K562 (cell line): ENCODE data around the gene PLCB4. TPM values are rescaled to one million over a fixed set of nuclear protein-coding genes. Genes with fewer than 3 reads are reported as not detected.

Experiments used
- ATAC-seq: fragments of 200-7000 bp; cut with Tn5 transposase; 3 replicates; pipeline ENCODE4 v1.9.1; 2020; ENCODE audit warnings: moderate library complexity
- BruUV-seq: library from RNA; stranded (reverse); fragments of 400-500 nt; replicated peaks from 2 replicates; lab custom pipeline; 2021; lab: Mats Ljungman, UMichigan
- CTCF ChIA-PET: fragments of 300-600 bp; formaldehyde crosslinking; extraction: SDS; loops from one replicate; lab custom pipeline; 2021; ENCODE audit warnings: low intra/inter-chr PET ratio; lab: Yijun Ruan, JAX
- POLR2A ChIA-PET: fragments of 300-600, 350-650 bp; sonication (Branson Sonifier 250); formaldehyde crosslinking; extraction: SDS; loops from one replicate; lab custom pipeline; 2021; ENCODE audit warnings: antibody characterized with exemption, inconsistent platforms; lab: Yijun Ruan, JAX
- DNase-seq, 4 experiments: peaks; one replicate each; pipeline versions ENCODE4 v3.0.0 to v3.0.0-alpha.2; 2011 to 2018; ENCODE audit warnings: low spot score in 3 of 4, mixed read lengths in 3 of 4; ENCODE audit errors: extremely low read depth in 1 of 4
- FAIRE-seq: peaks from 2 replicates; lab custom pipeline; 2011; peaks lifted over from hg19 to GRCh38; lab: Jason Lieb, UNC
- H2AFZ ChIP-seq: 2 replicates; pipeline ENCODE4 v1.6.0; 2011; ENCODE audit warnings: low read depth, low read length, control low read depth, inconsistent platforms
- H3K27ac ChIP-seq: fragments of 200-600 bp; 3 replicates; pipeline ENCODE4 v1.8.0; 2011; ENCODE audit warnings: low read depth, mild to moderate bottlenecking, control low read depth, inconsistent platforms, low read length, moderate library complexity, mixed read lengths; ENCODE audit errors: extremely low read depth
- H3K27me3 ChIP-seq, 2 experiments: fragments of 300-600 bp in 1 of 2; 2 replicates in 1 of 2; 3 replicates in 1 of 2; pipeline versions ENCODE4 v1.6.0 to v1.8.0; 2011; ENCODE audit warnings: inconsistent platforms in 2 of 2, low read length in 2 of 2, mild to moderate bottlenecking in 1 of 2, mixed read lengths in 1 of 2, moderate library complexity in 1 of 2; ENCODE audit not compliant: control insufficient read depth in 2 of 2, insufficient read depth in 2 of 2
- H3K36me3 ChIP-seq: fragments of 300-600 bp; 3 replicates; pipeline ENCODE4 v1.8.0; 2011; ENCODE audit warnings: mild to moderate bottlenecking, low read length, inconsistent platforms; ENCODE audit not compliant: control insufficient read depth, insufficient read depth
- H3K4me1 ChIP-seq, 2 experiments: fragments of 200-600 bp in 1 of 2; replicated peaks in 1 of 2; 2 replicates in 1 of 2; 3 replicates in 1 of 2; pipeline versions ENCODE4 v1.5.1 to v1.8.0; 2011; ENCODE audit warnings: inconsistent platforms in 2 of 2, low read length in 2 of 2, mild to moderate bottlenecking in 1 of 2, mixed read lengths in 1 of 2, moderate library complexity in 1 of 2; ENCODE audit not compliant: control insufficient read depth in 2 of 2, insufficient read depth in 2 of 2
- H3K4me2 ChIP-seq: 2 replicates; pipeline ENCODE4 v1.6.1; 2011; ENCODE audit warnings: low read length, control low read depth, inconsistent platforms, mixed read lengths; ENCODE audit not compliant: insufficient read depth
- H3K4me3 ChIP-seq: fragments of 200-600 bp; sonication (generic), shearing (Covaris generic); 2 replicates; pipeline ENCODE4 v1.5.1; 2016; ENCODE audit warnings: control low read depth, inconsistent platforms
- H3K79me2 ChIP-seq: fragments of 200-600 bp; 3 replicates; pipeline ENCODE4 v1.8.0; 2011; ENCODE audit warnings: low read length, inconsistent platforms; ENCODE audit not compliant: control insufficient read depth, insufficient read depth
- H3K9ac ChIP-seq, 2 experiments: 2 replicates each; pipeline versions ENCODE4 v1.6.0 to v1.6.1; 2011; ENCODE audit warnings: low read depth in 2 of 2, low read length in 2 of 2, control low read depth in 1 of 2, inconsistent platforms in 1 of 2, mild to moderate bottlenecking in 1 of 2, mixed read lengths in 1 of 2; ENCODE audit not compliant: insufficient read depth in 1 of 2
- H3K9me1 ChIP-seq: one replicate; pipeline ENCODE4 v1.6.0; 2011; ENCODE audit warnings: inconsistent platforms, mild to moderate bottlenecking, low read length, moderate library complexity; ENCODE audit not compliant: control insufficient read depth, insufficient read depth
- H3K9me3 ChIP-seq: replicated peaks from 2 replicates; pipeline ENCODE4 v1.5.1; 2011; ENCODE audit warnings: low read depth, low read length, inconsistent platforms; ENCODE audit not compliant: control insufficient read depth, insufficient read depth
- H4K20me1 ChIP-seq: replicated peaks from 2 replicates; pipeline ENCODE4 v1.6.1; 2011; ENCODE audit warnings: low read length, inconsistent platforms, mixed read lengths; ENCODE audit not compliant: control insufficient read depth, insufficient read depth
- CEBPB ChIP-seq: fragments of 450-650 bp; IDR thresholded peaks from 2 replicates; pipeline ENCODE4 v1.6.1; 2016; ENCODE audit warnings: missing genetic modification characterization, missing compliant biosample characterization
- LEF1 ChIP-seq: fragments of 450-650 bp; IDR thresholded peaks from 2 replicates; pipeline ENCODE4 v1.6.1; 2016; ENCODE audit warnings: mild to moderate bottlenecking
- NFIX ChIP-seq: fragments of 250-450 bp; sonication (Bioruptor Pico); IDR thresholded peaks from 2 replicates; pipeline ENCODE4 v1.4.0; 2020; ENCODE audit warnings: low read depth, mild to moderate bottlenecking, moderate library complexity
- WGBS: fragments of 100-300 bp; shearing (Covaris generic); methylation state at CpG from one replicate; pipeline ENCODE4 v1.1.6; 2016; ENCODE audit warnings: low coverage, mixed read lengths; ENCODE audit not compliant: insufficient coverage; ENCODE audit errors: missing lambda C conversion rate; 5-methylcytosine and 5-hydroxymethylcytosine counted together
- in situ Hi-C: fragments of 300-500 bp; cut with MboI; formaldehyde crosslinking; loops from 4 replicates; pipeline ENCODE4 v1.15.0; 2018; ENCODE audit warnings: inconsistent platforms, mixed read lengths
- intact Hi-C: fragments of 100-400 bp; cut with micrococcal nuclease; formaldehyde crosslinking; loops from 2 replicates; pipeline ENCODE4 v1.14.2; 2022
- polyA plus RNA-seq, 8 experiments: library from polyadenylated mRNA; depleted of rRNA in 4 of 8; stranded (reverse) in 5 of 8; unstranded in 3 of 8; fragments of >200 nt; fragmentation: Nextera tagmentation in 2 of 8; fragmentation: Illumina TruSeq in 1 of 8; extraction: Ambion mirVana in 2 of 8; extraction: Trizol in 1 of 8; gene quantifications; 2 replicates each; pipeline versions ENCODE4 v1.2.1 to v1.2.3, GENCODE V29; 2011 to 2014; ENCODE audit warnings: inconsistent platforms in 1 of 8, missing spikeins in 1 of 8
- total RNA-seq, 7 experiments: library from RNA; depleted of rRNA in 6 of 7; stranded (reverse); fragments of >200 nt in 6 of 7; fragmentation: Illumina TruSeq in 2 of 7; extraction: Trizol in 2 of 7; gene quantifications; 2 replicates each; pipeline versions ENCODE4 v1.2.1 to v1.2.3, GENCODE V29; 2011 to 2021; ENCODE audit warnings: low replicate concordance in 1 of 7

The PLCB4 gene
- total and polyA plus RNA-seq, 9 of the 15 experiments (the other 6 are each of a cell fraction or from before 2014, with no cell fraction given) = 0.20 to 2.9 (median 0.52) TPM

GRCh38 chr20:9212735-9213134 is 143.8 kb downstream of the PLCB4 start:
- H3K27me3 ChIP-seq = no peaks in the 10 kb centered on the region
- H3K4me2 ChIP-seq = no peak overlapping the region
- in situ Hi-C loops = no loop called here
- no peak overlapping the region for H2AFZ ChIP-seq
- POLR2A ChIA-PET = no interaction called here
- no peaks in the 10 kb centered on the region for H3K9me3 ChIP-seq
- DNase-seq (no peak), ATAC-seq (no peak), FAIRE-seq (no peak)
- no peaks in the 10 kb centered on the region for H3K9me1 ChIP-seq
- BruUV-seq = no TSS peak
- H4K20me1 ChIP-seq = no peaks in the 10 kb centered on the region
- no peaks in the 10 kb centered on the region for H3K36me3 ChIP-seq
- WGBS = 26% methylated on average over 2 of the region's 2 CpGs
- CTCF ChIA-PET = no interaction called here
- no peaks in the 10 kb centered on the region for H3K79me2 ChIP-seq
- H3K4me1 ChIP-seq = peaks cover 0 to 3% of the 10 kb centered on the region in 2 experiments; a peak in 3 of 5 replicates
- H3K27ac ChIP-seq = no peak overlapping the region
- H3K4me3 ChIP-seq = no peak overlapping the region
- intact Hi-C loops = no loop called here
- H3K9ac ChIP-seq = no peak overlapping the region
- TF ChIP-seq NFIX (CRISPR knock-in tag) = no peak

DNA sequence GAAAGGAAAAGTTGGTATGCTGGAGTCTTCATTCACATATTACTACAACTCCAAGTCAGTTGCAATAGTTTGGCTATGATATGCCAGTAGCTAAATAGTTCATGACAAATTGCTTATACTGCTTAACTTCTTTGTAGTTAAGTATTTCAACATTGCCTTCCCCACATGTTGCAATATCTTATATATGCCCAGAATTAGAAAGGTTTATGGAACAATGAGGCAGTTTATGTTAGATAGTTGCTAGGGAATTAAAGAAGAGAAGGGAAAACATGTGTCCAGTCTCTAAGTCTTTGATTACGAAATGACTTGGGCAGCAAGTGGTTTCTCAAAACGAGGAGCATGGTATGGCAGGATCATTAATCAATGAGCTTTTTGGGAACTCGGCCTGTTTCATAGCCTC is 145.8 kb downstream of the PLCB4 start:
- Histone ChIP-seq H4K20me1 (no peaks in the 10 kb centered on the region), H3K4me1 (peaks cover 0 to 3% of the 10 kb centered on the region in 2 experiments; a peak in 3 of 5 replicates), H3K9ac (no peak overlapping the region)
- 29% methylated on average over 3 of the region's 3 CpGs for WGBS
- peak; percentile 39; the same call in 1 of the 2 replicates for TF ChIP-seq CEBPB (tag)
- no peak for TF ChIP-seq LEF1
- TF ChIP-seq, all 486 proteins: peak for 1
- Histone ChIP-seq H2AFZ (no peak overlapping the region), H3K4me2 (no peak overlapping the region), H3K27me3 (no peaks in the 10 kb centered on the region), H3K79me2 (no peaks in the 10 kb centered on the region), H3K9me3 (no peaks in the 10 kb centered on the region), H3K4me3 (no peak overlapping the region), H3K36me3 (no peaks in the 10 kb centered on the region), H3K27ac (no peak overlapping the region), H3K9me1 (no peaks in the 10 kb centered on the region)
- no peak for FAIRE-seq
- ChIA-PET CTCF (no interaction called here), POLR2A (no interaction called here)
- DNase-seq = no peak
- in situ Hi-C loops (no loop called here), intact Hi-C loops (no loop called here)
- ATAC-seq = no peak
- no TSS peak for BruUV-seq
